SIG-M5 treated with dmso at 0.1 percent for 504 hours (cell line): ENCODE measurements around the gene LPCAT1.

Experiments used
- DNase-seq: peaks from one replicate; lab custom pipeline; 2025; ENCODE audit not compliant: unreplicated experiment; lab: John Stamatoyannopoulos, UW

LPCAT1 gene

DNA sequence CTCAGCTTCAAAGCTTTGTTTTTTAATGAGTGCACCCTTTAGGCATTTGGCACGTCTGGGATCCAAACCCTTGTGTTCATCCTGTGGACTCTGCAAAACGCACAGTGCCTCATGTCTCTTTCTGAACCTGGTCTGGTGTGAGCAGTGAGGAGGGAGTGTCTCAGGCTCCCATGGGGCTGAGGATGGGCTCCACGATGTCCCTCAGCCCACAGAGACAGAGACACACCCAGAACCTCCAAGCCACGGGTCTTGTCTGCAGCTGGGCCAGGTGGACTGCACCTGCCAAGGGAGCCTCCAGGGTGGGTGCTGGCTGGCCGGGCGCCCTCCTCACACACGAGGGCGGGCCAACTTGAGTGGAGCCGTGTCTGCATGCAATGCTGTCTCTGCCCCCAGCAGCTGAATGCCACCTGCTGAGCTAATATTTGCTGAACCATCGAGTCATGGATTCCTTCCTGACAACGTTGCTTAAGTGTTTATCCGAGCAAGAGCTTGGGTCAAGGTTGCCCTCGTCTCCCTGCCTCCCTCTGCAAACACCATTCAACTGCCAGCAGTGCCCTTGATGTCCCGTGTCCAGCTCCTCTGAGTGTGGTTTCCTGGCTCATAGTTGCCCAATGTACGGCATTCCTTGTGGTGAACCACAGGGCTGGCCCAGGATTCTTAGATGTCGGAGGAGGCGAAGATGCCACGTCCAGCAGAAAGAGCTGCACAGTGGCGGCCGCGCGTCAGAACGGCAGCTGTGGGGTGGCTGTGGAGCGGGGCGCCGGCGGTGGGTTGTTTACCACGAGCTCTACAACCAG, 31.4 kb upstream of the LPCAT1 start:
- DNase-seq: peak; percentile 47

- DNase-seq: no peak
Measured at GRCh38 chr5:1554410-1554967, 30.7 kb upstream of the LPCAT1 start.

- no peak for DNase-seq
Measured at GRCh38 chr5:1553539-1554409, 30.0 kb upstream of the LPCAT1 start.

DNA sequence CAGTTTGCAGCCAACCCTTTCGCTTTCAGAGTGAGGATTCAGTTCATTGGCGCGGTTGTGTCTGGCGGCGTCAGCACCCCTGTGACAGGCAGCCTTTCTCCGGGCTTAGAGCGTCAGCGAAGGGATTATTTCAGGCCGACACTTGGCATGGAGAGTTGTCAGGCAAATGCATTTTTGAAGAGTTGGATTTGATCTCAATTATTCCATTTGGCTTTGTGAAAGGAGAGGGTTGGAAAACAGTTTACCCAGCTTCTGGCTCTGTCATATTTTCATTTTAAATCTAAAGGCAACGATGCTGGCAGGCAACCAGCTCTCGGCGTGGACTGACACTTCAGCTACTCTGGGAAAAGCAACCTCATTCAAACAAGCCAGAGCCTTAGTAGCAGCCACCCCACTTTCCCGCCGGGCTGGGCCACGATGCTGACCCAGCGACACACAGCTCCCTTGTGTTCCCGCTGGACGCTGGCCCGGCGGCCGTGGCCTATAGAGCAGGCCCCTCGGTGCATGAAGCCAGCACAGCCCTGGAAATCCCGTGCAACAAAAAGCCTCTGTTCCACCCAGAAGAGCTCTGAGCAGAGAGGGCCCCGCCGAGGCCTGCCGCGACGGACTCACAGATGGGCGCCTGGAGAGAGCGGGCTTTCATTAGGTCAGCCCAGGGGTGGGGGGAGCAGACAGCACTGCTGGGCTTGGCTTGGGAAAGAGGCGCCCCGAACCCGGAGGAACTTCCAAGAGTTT, 28.9 kb upstream of the LPCAT1 start:
- no peak for DNase-seq

- no peak for DNase-seq
Measured at GRCh38 chr5:1551426-1552301, 27.9 kb upstream of the LPCAT1 start.

GRCh38 chr5:1550287-1551076, 26.7 kb upstream of the LPCAT1 start:
- DNase-seq: no peak

DNA sequence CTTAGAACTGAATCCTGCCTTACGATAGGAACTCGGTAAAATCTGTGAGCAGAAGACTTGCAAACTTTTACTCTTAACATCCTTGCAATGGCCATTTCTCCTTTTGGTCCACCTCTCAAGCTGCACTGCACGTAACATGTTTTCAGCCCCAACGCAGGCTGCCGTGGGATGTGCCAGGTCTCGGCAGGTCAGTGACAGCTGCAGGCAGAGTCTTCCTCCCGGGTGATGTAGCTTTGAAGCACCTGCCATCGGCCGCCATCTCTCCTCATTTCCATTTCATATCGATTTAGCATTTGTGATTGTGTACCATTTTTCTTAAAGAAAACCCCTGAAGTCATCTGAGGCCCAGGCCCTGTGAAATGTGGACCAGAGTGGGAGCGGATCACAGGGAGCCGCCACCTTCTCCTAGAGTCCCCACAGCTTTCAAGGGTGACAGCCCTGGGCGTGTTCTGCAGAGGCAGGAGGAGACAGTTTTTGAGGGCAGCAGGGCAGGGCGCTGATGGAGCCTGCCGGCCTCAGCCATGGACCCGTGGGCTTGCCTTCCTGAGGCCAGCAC, 25.8 kb upstream of the LPCAT1 start:
- no peak for DNase-seq

- no peak for DNase-seq
Measured at GRCh38 chr5:1548702-1549474, 25.1 kb upstream of the LPCAT1 start.

- DNase-seq: no peak
Measured at GRCh38 chr5:1547655-1548054, 23.9 kb upstream of the LPCAT1 start.

GRCh38 chr5:1547236-1547635, 23.5 kb upstream of the LPCAT1 start:
- DNase-seq: no peak

GRCh38 chr5:1546556-1546955, 22.8 kb upstream of the LPCAT1 start:
- no peak for DNase-seq

DNA sequence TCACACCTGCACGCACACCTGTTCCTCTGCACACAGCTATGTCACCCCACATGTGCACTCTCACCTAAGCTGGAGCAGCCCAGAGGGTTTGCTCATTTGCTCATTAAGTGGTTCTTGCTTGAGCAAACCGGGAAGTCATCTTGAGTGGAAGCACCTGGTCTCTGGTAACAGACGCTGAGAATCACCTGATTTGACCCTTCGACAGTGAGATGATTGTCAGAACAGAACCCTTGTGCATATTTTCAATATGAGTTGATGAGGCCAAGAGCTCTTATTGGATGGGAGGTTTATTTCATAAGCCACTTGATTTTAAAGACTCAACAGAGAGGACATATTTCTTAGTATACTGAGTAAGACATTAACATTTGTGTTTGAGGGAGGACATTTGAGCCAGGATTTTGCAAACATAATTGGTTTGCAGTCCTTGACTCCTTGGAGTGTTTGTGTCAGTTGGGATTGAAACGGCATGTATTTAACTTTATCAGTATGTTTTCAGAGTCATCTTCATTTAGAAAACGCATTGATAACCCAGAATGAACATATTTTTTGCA, 22.1 kb upstream of the LPCAT1 start:
- no peak for DNase-seq

DNA sequence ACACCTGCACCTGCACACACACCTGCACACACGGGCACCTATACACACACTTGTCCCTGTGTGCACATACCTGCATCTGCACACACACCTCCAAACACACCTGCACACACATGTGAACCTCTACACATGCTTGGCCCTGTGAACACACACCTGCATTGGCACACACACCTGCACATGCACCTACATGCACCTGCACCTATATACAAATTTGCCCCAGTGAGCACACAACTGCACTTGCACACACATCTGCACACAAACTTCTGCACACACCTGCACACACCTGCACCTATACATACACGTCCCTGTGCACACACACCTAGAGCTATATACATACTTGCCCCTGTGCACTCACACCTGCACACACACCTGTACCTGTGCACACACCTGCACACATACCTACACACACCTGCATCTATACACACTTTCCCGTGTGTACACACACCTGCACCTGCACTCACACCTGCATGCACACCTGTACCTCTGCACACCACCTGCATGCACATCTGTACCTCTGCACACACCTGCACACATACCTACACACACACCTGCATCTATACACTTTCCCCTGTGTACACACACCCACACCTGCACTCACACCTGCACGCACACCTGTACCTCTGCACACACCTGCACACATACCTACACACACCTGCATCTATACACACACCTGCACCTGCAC, 21.5 kb upstream of the LPCAT1 start:
- no peak for DNase-seq

DNA sequence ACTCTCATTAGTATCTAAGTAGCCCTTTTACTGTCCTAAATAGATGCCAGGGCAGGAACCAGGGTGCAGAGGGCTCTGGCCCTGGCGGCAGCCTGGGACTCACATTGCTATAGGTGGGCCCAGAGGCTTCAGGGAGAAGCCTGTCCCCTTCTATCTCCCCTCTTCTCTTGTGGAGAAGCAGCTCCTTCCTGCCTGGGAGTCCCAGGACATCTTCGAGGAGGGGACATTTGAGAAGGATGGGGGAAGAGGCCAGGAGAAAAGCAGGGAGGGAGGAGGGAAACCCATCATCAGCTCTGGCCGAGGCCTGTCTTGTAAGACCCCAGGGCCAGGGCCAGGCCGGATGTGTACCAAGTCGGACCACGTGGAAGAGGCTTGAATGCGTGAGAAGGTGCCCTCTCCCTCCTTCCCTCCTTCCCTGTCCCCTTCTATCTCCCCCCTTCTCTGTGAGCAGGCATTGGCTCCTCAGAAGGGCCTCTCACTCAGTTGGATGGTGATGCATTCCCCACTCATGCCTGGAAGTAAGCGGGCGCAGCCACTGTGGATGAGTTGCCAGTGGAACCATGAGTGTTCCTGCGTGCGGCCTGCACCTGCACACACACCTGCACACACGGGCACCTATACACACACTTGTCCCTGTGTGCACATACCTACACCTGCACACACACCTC, 20.7 kb upstream of the LPCAT1 start:
- no peak for DNase-seq

DNA sequence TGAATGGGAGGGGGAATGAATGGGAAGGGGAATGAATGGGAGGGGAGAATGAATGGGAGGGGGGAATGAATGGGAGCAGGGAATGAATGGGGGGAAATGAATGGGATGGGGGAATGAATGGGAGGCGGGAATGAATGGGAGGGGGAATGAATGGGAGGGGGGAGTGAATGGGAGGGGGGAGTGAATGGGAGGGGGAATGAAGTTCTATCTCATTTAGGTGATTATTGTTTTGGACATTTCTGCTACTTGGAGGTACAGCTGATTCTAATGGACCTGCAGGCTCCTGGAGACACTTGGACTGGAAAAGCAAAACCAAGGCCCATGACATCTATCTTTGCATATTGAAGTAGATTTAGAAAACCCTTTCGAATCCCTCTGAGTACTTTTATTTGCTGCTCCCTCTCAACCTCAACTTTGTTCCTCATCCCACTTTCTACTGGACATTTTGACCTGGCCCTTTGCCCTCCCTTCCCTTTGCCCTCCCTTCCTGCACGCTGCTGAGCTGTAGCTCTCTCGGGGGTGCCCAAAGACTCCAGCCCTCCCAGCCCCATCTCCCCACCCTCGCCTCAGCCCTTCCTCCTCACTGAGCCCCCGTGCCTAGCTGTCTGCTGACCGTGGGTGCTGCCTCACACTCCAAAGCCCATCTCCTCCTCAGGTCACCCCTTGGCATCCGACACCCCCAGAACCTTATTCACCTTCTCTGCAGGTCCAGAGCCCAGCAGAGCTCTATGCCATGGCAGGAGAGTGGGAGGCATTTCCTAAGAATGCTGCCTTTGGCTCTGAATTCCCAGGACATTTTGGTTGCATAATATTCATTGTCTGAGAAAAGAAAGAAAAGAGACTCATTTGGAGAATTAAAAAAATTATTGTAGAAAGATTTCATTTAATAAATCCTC, 19.9 kb upstream of the LPCAT1 start:
- no peak for DNase-seq

DNA sequence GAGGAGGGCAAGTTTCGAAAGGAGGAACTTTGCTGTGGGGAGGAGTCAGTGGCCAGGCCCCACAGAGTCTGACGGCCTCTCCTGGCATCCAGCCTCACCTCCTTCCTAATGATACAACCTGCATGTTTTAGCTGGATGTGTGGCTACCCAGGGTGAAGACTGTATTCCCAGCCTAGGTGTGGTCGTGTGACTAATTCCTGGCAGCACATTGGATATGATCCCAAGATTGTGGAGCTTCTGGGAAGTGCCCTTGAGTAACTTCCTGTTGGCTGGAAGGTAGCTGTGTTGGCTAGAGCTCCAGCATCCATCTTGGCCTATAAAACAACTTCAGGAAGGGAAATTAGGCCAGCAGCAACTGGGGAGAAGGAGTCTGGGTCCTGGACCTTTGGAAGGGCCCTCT, 19.0 kb upstream of the LPCAT1 start:
- no peak for DNase-seq
